RPMI7951 (cell line): ENCODE results near the gene PRRC2B. TPM values are rescaled to one million over a fixed set of nuclear protein-coding genes. Genes with fewer than 3 reads are reported as not detected.
"Not testable (repeated sequence)": the region's sequence is repeated elsewhere in the genome, so short reads cannot be mapped to it uniquely, and the experiment has no call there.

Experiments used
- DNase-seq: peaks from one replicate; pipeline ENCODE4 v3.0.0-alpha.2; 2012; ENCODE audit warnings: low read depth
- total RNA-seq: library from RNA; depleted of rRNA; stranded (reverse); fragments of >200 nt; shearing (Covaris generic); gene quantifications from 2 replicates; pipeline ENCODE4 v1.2.3, GENCODE V29; 2014

PRRC2B gene
- total RNA-seq, 1 experiment from 2014 or later, result 17.4 TPM

DNA sequence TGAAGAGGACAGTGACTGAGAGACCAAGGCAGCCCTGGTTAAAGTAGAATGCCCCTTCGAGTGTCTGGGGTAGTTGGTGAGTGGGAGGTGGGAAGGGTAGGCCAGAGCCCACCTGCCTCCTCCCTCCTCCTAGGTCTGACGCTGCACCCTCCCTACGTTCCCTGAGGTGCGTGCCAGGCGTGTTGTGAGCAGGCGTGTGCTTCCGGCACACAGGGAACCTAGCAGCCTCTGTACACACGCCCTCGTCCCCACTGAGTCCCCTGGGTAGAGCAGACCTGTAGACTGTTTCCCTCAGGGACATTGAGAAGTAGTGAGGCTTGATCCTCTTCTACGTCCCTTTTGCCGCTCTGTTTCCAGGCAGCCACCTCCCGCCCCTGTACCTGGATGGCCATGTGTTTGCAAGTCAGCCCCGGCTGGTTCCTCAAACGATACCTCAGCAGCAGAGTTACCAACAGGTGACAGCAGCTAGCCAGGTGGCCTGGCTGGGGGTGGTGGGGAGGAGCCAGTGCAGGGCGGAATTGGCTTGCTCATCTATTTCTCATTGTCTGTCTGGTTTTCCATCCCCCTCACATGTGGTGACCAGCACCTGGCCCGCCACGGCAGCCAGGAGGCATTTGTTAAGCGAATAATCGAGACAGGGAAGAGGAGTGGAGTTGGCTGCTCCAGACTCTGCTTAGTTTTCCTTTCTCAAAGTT lies 92.0 kb downstream of the PRRC2B start:
- DNase-seq, result no peak

DNA sequence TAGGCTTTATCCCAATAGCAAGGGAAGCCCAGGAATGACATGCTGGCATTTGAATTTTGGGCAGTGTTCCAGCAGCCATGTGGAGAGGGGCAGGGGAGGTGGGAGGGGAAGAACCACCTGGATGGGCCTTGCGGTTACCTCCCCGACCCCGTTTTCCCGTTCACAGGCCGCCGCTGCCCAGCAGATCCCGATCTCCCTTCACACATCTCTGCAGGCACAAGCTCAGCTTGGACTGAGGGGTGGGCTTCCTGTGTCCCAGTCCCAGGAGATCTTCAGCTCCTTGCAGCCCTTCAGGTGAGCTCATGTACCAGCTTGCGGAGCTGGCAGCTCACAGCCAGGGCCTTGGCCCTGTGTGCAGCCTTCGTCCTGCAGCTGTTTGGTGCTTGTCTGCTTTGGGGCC lies 93.1 kb downstream of the PRRC2B start:
- DNase-seq, result no peak

DNA sequence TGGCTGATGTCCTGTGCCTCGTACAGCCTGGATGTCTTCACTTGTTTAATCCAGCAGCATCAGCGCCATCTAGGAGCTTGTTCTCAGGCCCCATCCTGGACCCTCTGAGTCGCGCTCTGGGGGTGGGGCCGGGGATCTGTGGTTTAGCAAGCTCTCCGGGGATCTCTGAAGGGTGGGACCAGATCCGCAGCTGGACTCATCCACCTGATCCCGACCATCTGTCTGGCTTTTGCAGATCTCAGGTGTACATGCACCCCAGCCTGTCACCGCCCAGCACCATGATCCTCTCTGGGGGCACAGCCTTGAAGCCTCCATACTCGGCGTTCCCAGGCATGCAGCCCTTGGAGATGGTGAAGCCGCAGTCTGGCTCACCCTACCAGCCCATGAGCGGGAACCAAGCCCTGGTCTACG lies 93.7 kb downstream of the PRRC2B start:
- DNase-seq, result no peak

DNA sequence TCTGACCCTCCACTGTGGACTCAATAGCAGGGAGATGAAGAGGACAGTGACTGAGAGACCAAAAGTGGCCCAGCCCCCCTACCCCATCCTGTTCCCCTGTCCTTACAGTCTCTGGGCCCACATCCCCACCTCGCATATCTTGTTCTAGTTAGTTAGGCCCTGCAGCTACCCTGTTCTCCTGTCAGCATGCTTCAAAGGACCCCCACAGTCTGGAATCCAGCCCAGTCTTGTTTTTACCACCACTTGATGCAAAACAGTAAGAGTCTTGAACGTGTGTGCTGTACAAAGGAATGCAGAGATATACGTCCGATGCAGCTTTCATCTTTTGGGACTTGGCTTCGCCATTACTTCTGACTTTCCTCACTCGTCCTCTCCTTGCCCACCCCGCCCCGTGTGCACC lies 96.6 kb downstream of the PRRC2B start:
- no peak for DNase-seq

DNA sequence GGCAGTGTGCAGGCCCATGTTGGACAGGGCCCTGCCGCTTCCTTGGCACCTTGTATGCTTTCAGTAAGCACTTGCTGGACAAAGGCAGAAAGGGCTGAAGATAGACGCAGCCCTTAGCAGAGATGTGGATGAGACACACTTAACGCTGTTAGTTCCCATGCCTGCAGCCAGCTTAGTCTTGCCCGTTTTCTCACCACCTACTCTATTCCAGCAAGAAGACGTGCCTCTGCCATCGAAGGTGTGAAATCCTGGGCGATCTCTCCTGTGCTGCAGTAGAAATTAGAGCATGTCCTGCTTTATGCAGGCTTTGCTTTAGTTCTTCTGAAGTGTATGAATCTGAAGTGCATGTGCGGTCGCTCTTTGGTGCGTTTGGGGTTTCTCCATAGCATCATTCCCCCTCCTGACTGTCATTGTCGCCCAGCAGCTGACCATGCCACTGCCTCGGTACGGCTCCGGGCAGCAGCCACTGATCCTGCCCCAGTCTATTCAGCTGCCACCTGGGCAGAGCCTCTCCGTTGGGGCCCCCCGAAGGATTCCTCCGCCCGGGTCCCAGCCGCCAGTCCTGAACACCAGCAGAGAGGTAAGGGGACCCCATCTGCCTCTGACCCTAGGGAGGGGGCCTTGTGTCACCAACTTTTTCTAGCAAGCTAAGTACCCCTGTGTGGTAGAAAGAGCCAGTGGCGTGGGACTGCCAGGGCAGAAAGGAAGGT lies 97.3 kb downstream of the PRRC2B start:
- DNase-seq, result no peak

DNA sequence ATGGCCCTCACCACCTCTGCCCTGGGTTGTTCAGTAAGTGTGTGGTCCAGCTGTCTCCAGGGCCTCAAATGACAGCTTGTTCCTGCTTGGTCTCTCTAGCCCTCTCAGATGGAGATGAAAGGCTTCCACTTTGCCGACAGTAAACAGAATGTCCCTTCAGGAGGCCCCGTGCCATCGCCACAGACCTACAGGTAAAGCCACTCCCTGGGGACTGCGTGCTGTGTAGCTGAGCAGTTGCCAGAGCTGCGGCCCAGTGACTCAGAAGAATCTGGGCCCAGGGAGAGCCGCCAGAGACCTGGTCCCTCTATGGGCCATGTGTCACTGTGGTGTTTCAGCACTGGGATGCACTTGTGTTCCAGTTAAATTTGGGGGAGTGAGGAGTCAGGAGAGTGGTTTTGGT lies 98.2 kb downstream of the PRRC2B start:
- no peak for DNase-seq

DNA sequence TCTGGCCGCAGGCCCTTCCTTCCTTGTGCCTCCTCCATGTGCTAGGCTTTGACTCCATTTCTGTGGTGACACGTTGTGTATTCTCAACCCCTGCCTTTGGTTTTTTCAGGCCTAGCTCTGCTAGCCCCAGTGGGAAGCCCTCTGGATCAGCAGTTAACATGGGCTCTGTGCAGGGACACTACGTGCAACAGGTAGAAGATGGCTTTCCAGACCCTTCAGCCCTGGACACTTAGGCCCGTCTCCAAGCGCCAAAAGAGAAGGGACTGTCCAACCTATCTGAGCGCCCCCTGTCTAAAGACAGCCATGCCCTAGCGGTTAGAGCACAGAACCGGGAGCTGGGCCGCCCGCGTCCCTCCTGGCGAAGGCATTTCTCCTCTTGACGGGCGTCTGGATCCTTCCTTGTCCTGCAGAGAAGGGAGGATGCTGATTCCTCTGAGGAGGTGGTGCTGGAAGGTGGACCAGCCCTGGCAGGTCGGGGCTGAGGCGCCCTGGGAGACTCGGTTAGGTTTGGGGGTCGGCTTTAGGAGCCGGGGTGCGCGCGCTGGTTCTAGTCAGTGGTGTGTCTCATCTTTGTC lies 100.5 kb downstream of the PRRC2B start:
- DNase-seq, result no peak

DNA sequence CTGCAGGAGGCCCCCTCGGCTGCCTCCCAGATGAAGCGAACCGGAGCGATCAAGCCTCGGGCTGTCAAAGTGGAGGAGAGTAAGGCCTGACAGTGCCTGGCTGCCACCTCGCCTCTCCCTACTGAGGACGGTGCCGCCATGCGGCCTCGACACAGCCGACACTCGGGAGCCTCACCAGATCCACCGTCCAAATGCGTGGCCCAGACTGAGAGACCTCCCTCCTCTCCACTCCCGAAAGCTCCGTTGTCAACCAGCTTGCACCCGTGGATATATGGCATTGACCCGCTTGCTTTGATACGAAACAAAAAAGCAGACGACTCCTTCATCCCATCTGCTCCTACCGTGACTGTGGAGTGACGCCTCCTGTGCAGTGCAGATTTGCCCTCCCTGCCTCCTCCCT lies 101.9 kb downstream of the PRRC2B start:
- DNase-seq, result no peak

DNA sequence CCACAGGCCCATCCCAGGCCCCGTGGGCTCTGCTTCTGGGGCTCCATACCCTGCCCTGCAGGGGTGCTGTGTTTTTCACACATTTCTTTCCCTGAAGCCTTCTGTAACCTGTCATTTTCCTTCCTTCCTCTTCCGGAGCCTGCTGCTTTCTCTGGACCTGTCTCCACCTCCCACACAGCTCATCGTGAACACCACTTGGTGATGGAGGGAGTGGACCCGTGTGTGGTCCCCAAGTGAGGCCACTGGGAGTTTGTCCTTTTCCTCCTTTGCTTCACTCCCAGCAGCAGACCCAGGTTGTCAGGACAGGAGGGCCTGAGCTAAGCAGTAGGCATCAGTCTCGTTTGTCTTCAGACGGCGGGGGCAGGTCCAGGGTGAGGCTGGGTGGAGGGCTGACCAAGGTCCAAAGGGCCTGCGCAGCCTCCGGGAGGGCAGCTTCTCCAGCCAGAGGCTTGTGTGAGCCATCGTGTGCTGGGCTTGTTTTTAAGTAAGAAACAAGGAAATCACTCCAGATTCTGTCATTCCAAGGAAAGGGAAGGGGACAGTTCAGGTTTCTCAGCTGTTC lies 103.0 kb downstream of the PRRC2B start:
- DNase-seq, result no peak

DNA sequence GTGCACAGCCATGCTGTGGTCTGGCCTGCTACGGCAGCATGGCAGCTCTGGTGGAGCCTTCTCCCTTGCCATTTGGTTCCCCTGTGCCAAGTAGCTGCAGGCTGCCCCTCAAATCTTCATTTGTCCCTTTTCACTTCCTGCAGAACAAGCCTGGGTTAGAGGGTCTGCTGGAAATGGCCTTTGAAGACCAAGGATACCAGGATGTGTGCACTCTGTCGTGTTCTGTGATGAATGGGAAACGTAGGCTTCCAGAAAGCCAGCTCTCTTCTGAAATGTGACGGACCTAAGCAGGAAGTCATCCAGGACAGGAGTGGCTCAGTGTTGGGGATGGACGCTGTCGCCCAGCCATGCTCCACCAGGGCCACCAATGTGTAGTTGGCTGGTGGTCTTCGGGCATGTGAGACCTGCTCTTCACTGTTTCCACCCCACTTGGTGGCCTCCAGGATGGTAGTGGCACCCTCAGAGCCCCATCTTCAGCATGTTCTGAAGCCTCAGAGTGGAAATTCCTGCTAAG lies 105.4 kb downstream of the PRRC2B start:
- DNase-seq, result no peak

DNA sequence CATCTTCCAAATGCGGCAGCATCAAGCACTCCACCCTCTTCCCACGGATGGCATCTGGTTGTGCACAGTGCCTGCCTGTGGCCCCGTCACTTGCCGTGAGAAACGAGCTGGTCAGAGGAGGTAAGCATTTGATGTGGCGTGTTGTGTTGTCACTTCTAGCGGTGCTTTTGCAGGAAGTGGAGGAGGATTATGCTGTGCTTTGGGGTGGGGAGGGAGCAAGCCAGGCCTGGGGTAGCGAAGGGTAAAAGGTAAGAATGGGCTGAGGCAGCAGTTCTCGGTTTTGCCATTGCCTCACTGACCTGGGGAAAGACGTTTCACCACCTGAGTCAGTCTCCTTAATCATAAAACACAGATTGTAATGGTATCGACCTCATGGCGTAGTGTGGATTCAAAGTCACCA lies 106.5 kb downstream of the PRRC2B start:
- DNase-seq, result no peak

DNA sequence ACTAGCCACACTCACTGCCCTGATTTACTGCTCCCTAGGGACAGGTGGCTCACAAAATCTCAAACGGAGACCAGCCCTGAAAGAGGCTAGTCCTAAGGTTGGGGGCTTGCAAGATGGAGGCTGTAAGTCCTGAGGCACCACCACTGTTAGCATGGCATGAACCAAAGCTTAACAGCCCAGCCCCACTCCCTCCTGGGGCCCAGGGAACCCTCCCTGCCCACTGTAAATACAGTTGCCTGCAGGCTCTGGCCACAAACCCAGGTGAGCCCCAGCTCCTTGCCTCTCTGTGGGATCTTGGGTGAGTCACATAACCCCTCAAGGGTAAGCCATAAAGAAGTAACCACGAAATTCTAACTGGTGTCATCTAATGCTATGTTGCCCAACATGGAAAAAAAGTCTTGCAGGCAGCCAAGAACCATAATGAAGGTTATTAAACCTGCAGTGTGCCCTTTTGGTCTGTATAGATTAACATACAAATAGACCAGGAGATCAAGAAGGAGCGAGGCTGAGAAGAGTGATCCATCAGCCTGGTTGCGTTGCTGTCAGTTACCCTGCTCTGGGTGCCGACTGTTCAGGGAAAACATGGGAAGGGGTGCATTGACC lies 107.2 kb downstream of the PRRC2B start:
- DNase-seq, result peak; percentile 83

DNA sequence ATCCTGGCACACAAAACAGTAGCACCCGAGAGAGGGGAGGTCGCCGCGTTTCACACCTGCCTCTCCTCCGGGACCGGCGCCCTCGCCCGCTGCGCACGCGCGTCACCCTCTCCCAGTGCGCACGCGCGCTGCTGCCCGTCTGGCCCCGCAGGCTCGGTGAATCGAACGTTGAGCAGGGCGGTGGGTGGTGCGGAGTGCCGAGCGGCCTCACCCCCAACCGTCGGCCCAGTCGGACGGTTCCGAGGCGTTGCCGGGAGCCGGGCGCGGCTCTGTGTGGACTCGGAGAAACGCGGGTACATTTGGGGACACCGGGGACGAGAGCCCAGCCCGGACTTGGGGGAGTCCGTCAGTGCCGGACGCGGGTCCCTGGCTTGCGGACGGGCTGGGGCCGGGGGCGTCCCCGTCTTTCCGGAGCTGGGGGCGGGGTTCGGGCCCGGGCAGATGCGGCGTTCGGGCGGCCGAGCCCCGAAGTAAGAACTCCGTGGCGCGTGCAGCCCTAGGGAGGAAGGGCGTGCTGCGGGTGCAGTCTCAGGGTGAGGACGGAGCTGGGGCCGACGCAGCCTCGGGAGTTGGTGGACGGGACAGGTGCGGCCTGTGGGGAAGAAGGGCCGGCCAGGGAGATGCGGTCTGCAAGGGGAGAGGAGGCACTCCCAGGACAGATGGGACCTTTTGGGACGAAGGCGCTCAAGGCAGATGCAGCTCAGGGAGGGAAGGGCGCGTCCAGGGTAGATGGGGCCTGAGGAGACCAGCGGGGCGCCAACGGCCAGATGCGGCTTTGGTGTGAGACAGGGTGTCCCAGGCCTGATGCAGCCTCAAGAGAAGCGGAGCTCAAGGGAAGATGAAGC lies 109.1 kb downstream of the PRRC2B start, which contains the start of gene POMT1:
Gene POMT1 (plus strand): TSS at position 138 of the 845 bp plus-strand sequence. CDS start 1,301 bp downstream, outside the sequence.
- DNase-seq, result peak; percentile 67

DNA sequence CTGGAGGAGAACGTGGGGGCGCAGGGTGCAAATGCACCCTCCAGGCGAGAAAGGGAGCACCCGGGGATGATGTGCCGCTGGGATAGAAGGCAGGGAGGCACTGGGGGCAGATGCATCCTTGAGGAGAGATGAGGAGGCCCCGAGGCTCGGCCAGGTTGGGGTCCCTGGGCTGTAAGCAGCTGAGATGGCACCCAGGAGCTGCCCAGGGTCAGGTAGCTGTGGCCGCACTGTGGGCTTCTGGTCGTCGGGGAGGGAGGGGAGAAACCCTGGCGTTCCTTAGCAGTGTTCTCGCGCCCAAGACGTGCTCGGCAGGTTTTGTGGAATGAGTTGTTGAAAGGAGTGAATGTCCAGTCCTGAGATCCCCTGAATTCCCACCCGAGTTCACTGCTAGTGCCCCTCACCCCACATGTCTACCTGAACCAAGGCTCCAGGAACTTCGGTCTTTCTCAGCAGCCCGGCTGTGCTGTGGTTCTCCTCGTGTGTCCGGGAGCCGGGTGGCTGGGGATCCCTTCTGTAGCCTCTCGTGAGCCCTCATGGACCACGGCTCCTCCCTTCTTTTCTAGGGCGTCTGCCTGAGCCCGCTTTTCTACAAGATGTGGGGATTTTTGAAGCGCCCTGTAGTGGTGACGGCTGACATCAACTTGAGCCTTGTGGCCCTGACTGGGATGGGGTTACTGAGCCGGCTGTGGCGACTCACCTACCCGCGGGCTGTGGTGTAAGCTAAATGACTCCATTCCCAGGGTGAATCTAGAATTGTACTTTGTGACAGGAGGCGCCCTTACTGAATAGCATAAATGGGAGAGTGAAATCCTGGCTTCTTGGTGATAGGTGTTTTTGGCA lies 110.0 kb downstream of the PRRC2B start:
- DNase-seq, result peak; percentile 42

DNA sequence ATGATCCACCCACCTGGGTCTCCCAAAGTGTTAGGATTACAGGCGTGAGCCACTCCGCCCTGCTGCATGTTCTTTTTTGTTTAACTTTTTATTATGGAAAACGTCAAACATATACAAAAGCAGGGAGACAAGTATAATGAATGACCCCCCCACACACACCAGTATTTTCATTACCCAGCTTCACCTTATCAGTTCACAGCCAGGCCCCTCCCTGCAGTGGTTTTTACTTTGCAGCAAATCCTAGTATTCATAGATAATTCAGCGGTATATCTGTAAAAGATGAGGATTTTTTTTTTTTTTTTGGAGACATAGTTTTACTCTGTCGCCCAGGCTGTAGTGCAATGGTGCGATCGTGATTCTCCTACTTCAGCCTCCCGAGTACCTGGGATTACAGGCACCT lies 111.1 kb downstream of the PRRC2B start:
- no peak for DNase-seq

DNA sequence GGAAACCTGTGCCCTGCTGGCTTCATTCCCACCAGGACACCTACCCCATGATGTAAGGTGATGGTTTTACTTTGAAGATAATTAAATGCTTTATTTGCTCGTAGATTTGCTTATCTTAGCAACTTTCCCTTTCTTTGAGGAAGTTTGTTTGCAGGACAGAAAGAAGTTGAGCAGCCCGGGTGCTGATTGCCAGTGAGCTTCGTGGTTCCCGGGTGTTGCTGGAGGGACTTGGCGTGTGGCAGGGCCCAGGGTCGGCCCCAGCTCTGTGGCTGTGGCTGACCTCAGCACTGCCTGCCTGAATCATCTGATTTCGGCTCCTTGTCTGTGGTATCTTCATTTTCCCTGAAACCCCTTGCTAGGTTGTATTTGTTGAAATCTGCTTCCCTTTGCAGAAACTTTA lies 117.5 kb downstream of the PRRC2B start:
- no peak for DNase-seq

DNA sequence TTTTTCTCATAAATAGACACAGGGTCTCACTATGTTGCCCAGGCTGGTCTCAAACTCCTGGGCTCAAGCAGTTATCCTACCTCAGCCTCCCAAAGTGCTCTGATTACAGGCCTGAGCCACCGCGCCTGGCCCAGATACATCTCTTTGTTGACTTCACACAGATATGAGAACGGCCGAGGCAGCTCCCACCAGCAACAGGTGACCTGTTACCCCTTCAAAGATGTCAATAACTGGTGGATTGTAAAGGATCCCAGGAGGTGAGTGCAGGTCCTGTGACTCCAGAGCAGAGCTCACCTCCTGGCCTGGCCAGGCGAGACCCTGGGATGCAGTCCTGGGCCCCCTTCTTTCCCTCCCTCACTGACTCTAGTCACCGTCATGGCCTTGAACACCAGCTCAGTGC lies 118.0 kb downstream of the PRRC2B start:
- DNase-seq, result no peak

DNA sequence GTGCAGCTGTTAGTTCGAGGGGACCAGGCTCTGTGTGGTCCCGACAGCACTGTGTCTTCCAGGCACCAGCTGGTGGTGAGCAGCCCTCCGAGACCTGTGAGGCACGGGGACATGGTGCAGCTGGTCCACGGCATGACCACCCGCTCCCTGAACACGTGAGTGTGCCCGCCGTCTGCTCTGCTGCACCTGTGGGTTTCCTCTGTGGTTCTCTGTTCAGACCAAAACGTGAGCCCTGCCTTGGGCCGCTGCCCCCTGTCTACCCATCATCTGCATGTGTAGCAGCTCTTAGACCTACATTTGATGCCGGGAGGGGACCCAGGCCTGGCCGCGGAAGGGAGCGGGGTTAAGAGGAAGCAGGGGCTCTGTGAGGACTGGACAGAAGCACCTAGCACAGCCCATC lies 119.3 kb downstream of the PRRC2B start:
- no peak for DNase-seq

DNA sequence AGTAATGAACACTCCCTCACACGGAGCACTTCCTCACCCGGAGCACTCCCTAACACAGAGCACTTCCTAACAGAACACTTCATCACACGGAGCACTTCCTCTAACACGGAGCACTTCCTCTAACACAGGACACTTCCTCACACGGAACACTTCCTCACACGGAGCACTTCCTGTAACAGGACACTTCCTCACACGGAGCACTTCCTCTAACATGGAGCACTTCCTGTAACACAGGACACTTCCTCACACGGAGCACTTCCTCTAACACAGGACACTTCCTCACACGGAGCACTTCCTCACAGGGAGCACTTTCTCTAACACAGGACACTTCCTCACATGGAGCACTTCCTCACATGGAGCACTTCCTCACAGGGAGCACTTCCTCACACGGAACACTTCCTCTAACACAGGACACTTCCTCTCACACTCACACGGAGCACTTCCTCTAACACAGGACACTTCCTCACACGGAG lies 121.7 kb downstream of the PRRC2B start:
- DNase-seq, result not testable (repeated sequence)

DNA sequence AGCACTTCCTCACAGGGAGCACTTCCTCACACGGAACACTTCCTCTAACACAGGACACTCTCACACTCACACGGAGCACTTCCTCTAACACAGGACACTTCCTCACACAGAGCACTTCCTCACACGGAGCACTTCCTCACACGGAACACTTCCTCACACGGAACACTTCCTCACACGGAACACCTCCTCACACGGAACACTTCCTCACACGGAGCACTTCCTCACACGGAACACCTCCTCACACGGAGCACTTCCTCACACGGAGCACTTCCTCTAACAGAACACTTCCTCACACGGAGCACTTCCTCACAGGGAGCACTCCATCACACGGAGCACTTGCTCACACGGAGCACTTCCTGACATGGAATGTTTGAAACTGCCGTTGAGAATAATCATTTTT lies 122.2 kb downstream of the PRRC2B start:
- no peak for DNase-seq
